HG03432 (cell line): ENCODE results near the gene HMG20A.
A peak's percentile ranks its signal among the peaks of the same experiment; 100 is the strongest.

Experiments
- ATAC-seq: cut with Tn5 transposase; IDR thresholded peaks from one replicate; pipeline ENCODE4 v1.9.1; 2021; ENCODE audit warnings: mild to moderate bottlenecking, moderate library complexity; ENCODE audit not compliant: unreplicated experiment

HMG20A gene

DNA sequence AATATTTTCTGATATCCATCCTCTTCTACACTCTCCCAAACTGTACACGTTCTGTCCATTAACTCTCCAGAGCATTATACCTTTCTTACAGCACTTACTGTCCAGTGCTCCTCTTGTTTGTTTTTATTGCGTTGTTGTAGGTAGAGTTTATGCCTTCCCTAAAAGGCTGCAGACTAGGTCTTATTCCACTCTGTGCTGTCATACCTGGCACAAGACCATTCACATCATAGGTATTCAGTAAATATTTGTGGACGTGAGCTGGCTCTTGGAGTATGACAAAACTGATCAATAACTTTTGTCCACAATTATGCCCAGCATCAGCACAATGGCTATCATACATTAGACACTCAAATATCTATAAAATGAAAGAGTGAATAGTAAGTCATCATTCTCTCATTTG, 4.4 kb downstream of the HMG20A start:
- ATAC-seq, result no peak

DNA sequence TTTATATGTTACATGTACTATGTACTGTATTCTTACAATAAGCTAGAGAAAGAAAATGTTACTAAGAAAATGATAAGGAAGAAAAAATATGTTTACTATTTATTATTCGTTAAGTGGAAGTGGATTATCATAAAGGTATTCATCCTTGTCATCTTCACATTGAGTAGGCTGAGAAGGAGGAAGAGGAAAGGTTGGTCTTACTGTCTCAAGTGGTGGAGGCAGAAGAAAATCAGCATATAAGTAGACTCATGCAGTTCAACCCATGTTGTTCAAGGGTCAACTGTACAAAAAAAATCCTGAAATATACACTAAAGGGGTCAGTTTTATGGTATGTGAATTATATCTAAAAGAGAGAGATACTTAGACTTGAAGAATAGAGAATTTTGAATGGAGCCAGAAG, 5.7 kb downstream of the HMG20A start:
- no peak for ATAC-seq

GRCh38 chr15:77426871-77427270, 6.2 kb downstream of the HMG20A start:
- no peak for ATAC-seq

- no peak for ATAC-seq
These were observed 9.5 kb downstream of the HMG20A start for GRCh38 chr15:77430213-77430612.

GRCh38 chr15:77430652-77431051, 10.0 kb downstream of the HMG20A start:
- no peak for ATAC-seq

- ATAC-seq, result no peak
These were observed 16.1 kb downstream of the HMG20A start for GRCh38 chr15:77436822-77437221.

GRCh38 chr15:77437264-77437663, 16.6 kb downstream of the HMG20A start:
- ATAC-seq, result no peak

DNA sequence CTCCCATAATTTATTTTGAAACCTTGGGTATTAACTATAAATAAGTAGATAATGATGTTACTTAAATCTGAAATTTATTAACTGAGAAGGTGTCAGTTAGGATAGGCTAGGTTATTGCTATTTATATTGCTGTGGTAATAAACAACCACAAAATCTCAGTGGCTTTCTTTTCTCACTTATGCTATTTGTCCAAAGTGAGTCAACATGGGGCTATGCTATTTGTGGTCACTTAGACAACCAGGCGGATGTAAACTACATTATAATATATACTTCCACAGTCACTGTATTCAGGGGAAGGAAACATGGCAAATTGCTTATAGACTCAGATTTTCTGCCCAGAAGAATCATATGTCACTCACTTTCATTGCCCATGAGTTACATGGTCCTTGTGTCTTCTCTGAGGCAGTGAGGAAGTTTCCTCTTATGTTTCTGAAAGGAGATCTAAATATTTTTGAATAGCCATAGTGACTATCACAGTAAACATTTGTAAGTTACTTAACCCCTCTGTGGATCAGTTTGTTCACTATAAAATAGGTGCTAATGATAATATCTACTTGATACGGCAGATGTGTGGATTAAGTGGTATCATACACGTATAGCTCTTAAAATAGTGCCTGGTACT, 19.8 kb downstream of the HMG20A start:
- peak; percentile 82 for ATAC-seq

- no peak for ATAC-seq
These were observed 26.2 kb downstream of the HMG20A start for GRCh38 chr15:77446840-77447390.

DNA sequence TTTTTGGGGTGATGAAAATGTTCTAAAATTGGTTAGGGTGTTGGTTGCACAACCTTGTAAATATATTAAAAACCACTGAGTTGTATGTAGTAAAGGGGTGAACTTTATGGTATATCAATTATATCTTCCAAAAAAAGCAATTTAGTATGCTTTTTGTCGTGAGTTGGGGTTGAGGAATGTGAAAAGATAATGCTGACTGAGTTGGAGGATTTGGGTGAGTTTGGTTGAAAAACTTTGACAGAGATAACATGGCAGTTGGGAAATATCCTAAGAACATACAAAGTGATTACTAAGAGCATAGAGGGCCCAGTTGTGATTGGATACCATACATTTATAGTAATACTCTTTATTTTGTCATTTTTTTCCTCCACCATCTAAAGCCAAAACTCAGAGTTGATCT, 33.6 kb downstream of the HMG20A start:
- no peak for ATAC-seq

GRCh38 chr15:77454951-77455350, 34.3 kb downstream of the HMG20A start:
- ATAC-seq, result no peak

GRCh38 chr15:77455696-77456321, 35.1 kb downstream of the HMG20A start:
- no peak for ATAC-seq

- ATAC-seq, result no peak
These were observed 36.1 kb downstream of the HMG20A start for GRCh38 chr15:77456746-77457145.

DNA sequence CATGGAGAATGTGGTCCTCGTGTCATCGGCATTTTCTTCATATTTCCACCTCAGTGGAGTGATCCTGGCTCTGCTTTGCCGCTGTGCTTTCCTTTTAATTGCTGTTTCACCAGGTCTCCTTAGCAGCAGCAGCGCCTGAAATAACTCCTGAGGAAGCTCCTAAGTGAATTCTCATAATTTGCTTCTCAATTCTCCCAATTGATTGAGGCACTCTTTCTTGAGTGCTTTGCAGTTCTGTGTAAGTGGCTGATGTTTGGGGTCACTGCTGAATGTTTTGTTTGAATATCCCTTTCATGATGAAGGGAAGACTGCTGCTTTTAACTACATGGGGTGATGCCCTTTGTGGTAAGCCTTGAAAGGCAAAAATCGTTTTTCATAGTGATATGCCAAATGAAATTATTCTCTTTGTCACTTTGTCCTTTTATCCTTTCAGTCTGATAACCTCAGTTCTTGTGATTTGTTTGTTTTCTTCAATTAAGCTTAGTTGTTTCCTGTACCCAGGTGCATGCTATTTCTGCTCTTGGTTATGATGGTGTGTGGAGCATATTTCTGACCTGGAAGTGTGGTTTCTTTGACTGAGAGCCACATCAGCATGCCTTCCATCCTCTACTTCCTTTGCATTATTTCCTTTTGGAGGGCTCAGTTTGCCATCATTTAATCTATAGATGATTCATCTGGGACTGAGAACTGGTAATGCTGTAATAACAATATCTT, 36.7 kb downstream of the HMG20A start:
- ATAC-seq, result no peak

DNA sequence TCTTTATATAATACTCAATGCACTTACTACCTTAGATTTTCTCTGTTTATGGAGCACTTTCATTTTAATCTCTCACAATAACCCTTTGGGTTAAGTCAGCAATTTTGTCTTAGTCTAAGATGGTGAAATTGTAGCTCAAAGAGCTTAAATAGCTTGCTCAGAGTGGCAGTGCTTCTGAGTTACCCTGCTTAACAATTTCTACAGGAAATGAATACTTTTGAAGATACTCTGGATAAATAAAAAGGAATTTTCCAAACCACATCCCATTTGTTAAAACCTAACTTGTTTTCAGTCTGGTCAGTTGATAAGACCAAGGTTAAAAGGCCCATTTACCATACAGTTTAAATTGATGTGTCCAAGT, 37.2 kb downstream of the HMG20A start:
- no peak for ATAC-seq

- ATAC-seq, result no peak
These were observed 38.3 kb downstream of the HMG20A start for GRCh38 chr15:77459031-77459430.

- no peak for ATAC-seq
These were observed 40.8 kb downstream of the HMG20A start for GRCh38 chr15:77461486-77461885.

- no peak for ATAC-seq
These were observed 43.6 kb downstream of the HMG20A start for GRCh38 chr15:77464129-77464865.

DNA sequence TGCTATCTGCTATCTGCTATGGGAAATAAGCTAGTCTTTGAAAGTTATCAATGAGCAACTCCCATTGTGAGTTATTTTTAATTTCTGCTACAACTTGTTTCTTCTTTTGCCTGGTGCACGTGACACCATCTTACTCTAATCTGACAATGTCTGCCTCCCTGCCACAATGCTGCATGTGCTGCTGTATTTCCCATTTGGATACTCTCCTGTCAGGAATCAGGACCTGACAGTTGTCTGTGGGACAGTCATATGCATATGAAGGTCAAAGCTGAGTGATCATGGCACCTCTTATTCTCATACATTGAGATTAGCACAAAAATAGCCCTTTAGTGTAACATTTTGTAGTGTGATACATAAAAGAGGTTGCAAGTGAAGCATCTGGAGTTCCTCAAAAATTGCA, 45.8 kb downstream of the HMG20A start:
- ATAC-seq, result no peak

GRCh38 chr15:77468896-77469295, 48.2 kb downstream of the HMG20A start:
- no peak for ATAC-seq

- no peak for ATAC-seq
These were observed 49.5 kb downstream of the HMG20A start for GRCh38 chr15:77470235-77470634.
